Measurements from ENCODE around the gene RFX1. TPM values are rescaled to one million over a fixed set of nuclear protein-coding genes. Genes with fewer than 3 reads are reported as not detected.

RFX1 gene
- total RNA-seq, 2 experiments from 2014 or later, result 13.8 to 14.0 TPM

DNA sequence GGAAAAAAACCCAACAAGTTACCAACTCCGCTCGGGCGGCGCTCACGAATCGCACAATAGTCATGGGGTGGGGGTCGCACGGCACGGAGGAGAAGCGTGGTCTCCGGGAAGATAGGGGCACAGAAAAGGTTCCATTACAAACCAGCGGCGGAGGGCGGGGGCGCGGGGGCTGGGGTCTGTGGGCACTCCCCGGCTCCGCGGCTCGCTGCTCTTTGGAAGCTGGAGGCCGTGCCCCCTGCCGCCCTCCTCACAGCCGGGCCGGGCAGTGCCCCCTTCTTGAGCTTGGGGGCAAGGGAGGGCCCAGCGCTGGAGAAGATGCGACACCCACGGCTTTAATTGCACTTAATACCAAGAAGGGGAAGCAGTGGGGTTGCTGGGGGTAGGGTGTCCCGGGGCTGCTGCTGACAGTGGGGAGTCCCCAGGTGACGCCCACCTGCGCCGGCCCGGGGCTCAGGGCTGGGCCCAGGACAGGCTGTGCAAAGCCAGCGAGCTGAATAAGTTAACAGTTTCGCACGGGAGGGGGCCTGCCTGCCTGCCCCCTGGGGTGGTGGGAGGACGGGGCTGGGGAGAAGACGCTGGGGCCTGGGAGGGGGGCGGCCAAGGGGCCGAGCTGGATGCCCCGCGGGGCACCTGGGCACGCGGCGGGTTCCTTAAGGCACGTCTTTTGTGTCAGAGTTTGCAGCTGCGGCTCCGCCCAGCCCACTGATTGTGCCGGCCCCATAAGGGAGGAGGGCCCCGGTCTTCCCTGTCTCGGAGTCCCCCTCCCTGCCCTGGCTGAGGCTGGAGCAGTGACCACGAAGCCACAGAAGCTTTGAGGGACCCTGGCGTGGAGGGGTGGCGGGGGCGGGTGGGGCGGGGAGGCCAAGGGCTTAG, 44.1 kb downstream of the RFX1 start:
- peaks cover 3% of the 10 kb centered on the region for H3K4me1 Mint-ChIP-seq (ENCODE audit: low read depth)
- no peak overlapping the region for H3K4me3 Mint-ChIP-seq
- peaks cover 9% of the 10 kb centered on the region for H3K36me3 Mint-ChIP-seq (ENCODE audit: low read depth)
- no peak for DNase-seq
- CTCF ChIA-PET, result no interaction called here
- H3K27ac Mint-ChIP-seq, result no peak overlapping the region
- intact Hi-C loops (cut with micrococcal nuclease), result no loop called here
- H3K27me3 Mint-ChIP-seq (ENCODE audit: low read depth), result no peaks in the 10 kb centered on the region
- no peaks in the 10 kb centered on the region for H3K9me3 Mint-ChIP-seq

DNA sequence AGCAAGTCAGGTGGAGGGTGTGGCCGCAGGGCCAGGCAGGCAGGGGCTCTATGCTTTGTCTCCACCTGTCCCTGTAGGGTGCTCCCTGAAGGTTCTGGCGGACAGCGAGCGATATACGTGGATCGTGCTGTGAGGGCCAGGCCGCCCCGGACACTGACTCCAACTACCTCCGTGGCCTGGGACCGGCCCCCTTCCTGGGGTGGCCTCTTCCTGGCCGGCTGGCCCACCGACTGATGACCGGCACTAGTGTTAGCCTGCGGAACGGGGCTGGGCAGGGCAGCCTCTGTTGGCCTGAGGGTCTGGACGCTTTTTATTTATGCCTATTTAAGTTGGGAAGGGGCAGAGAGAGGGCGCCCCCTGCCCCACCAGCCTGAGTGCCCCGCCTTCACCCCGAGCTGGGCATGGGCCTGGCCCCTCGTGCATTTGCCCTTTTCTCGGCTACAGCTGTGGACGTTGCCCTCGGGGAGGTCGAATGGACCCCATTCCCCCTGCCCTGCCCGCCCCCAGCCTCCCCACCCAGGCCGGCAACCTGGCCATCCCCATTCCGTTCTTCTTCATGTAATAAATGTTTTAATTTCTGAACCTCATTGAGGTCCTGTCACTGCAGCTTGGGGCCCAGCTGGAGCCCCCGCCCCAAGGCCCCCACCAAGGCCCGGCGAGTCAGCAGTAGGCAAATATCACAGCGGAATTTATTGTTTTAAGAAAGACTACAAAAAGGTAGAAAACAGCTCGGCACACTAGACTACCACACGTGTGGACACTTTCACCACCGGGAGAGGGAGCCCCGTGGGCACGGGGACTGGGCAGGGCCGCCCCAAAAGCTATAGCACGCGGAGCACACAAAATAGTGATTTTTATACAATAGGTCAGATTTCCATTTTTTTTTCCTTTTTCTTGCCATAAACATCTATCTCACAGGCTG, 45.0 kb downstream of the RFX1 start:
- CTCF ChIA-PET, result no interaction called here
- Mint-ChIP-seq H3K4me1 (ENCODE audit: low read depth) (peaks cover 3% of the 10 kb centered on the region), H3K9me3 (no peaks in the 10 kb centered on the region), H3K27ac (peak overlapping the region; percentile 70), H3K27me3 (ENCODE audit: low read depth) (no peaks in the 10 kb centered on the region), H3K4me3 (no peak overlapping the region), H3K36me3 (ENCODE audit: low read depth) (peaks cover 17% of the 10 kb centered on the region)
- no peak for DNase-seq
- intact Hi-C loops (cut with micrococcal nuclease), result no loop called here

DNA sequence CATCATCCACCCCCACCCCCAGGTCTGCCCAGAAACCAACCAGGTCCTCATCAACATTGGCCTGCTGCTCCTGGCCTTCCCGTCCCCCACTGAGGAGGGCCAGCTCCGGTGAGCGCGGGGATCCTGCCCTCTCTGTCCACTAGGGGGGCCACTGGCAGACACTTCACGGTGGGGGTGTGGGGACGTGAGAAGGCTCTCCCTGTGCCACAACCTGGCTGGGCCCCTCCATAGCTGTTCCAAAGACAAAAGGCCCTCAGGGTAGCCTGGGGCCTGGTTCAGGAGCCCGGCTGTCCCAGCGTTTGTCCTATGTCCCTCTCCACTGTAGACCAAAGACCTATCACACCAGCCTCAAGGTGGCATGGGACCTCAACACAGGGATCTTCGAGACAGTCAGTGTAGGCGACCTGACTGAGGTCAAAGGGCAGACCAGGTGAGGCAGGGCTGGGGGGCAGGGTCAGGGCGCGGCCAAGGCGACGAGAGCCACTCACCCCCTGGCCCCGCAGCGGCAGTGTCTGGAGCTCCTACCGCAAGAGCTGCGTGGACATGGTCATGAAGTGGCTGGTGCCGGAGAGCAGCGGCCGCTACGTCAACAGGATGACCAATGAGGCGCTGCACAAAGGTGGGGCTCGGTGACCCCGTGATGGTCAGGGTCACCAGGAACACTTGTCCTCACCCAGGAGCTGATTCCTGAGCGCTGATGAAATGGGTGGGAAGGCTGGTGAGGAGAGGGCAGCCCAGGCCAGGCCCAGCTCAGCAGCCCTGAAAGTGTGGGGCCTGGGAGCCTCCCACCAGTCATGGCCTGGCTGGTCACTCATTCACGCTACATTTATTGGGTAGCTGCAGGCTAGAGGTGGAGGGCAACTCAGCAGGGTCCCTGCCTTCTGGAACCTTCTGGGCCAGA, 45.9 kb downstream of the RFX1 start:
- H3K9me3 Mint-ChIP-seq, result no peaks in the 10 kb centered on the region
- CTCF ChIA-PET, result interaction anchor here (0.5 kb wide), 1 partner anchor 69 kb away, joined by 5 read pairs; no protein-coding TSS in a partner anchor
- H3K4me3 Mint-ChIP-seq, result no peak overlapping the region
- DNase-seq, result no peak
- H3K4me1 Mint-ChIP-seq (ENCODE audit: low read depth), result peaks cover 3% of the 10 kb centered on the region
- intact Hi-C loops (cut with micrococcal nuclease), result no loop called here
- H3K27ac Mint-ChIP-seq, result peak overlapping the region; percentile 70
- peaks cover 21% of the 10 kb centered on the region for H3K36me3 Mint-ChIP-seq (ENCODE audit: low read depth)
- H3K27me3 Mint-ChIP-seq (ENCODE audit: low read depth), result no peaks in the 10 kb centered on the region

DNA sequence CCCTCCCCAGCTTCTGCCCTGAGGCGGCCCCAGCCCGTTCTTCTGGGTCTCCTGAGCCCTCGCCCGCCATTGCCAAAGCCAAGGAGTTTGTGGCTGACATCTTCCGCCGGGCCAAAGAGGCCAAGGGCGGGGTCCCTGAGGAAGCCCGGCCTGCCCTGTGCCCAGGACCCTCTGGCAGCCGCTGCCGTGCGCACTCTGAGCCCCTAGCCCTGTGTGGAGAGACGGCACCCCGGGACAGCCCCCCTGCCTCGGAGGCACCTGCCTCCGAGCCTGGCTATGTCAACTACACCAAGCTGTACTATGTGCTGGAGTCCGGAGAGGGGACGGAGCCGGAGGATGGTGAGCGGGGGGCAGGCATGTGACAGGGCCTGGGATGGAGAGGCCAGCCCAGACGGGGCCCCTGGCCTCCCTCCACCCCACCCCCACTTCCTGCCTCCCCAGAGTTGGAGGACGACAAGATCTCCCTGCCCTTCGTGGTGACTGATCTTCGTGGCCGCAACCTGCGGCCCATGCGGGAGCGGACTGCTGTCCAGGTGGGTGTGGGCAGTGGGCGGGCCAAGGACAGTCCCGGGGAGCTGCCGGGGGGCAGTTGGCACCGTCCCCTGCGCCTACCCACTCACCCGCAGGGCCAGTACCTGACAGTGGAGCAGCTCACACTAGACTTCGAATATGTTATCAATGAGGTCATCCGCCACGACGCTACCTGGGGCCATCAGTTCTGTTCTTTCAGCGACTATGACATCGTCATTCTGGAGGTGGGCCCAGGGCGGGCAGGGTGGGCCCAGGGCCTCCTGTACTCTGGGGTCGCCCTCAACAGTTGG, 46.8 kb downstream of the RFX1 start:
- Mint-ChIP-seq H3K36me3 (ENCODE audit: low read depth) (peaks cover 21% of the 10 kb centered on the region), H3K4me3 (no peak overlapping the region), H3K9me3 (no peaks in the 10 kb centered on the region), H3K27ac (no peak overlapping the region), H3K27me3 (ENCODE audit: low read depth) (no peaks in the 10 kb centered on the region), H3K4me1 (ENCODE audit: low read depth) (peaks cover 6% of the 10 kb centered on the region)
- DNase-seq, result no peak
- intact Hi-C loops (cut with micrococcal nuclease), result no loop called here
- CTCF ChIA-PET, result interaction anchor here (0.5 kb wide), 1 partner anchor 70 kb away, joined by 5 read pairs; no protein-coding TSS in a partner anchor

DNA sequence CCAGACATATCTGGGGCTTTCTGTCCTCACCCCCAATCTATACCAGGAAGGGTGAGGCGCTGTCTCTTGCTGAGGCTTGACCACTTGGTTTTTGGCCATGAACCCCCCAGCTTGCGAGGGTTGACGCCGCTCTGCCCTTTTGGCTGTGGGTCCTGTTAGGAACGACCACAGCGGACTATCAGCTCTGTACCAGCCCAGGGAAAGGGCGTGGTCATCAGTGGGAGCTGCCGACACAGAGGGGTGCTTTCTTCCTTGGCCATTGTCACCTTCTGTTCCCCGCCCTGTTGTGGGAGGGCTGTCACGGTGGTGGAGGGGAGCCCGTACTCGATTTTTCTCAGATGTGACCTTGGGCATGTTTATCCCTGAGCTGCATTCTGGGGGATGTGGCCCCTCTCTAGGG, 48.1 kb downstream of the RFX1 start:
- intact Hi-C loops (cut with micrococcal nuclease), result no loop called here
- H3K9me3 Mint-ChIP-seq, result no peaks in the 10 kb centered on the region
- peaks cover 17% of the 10 kb centered on the region for H3K4me1 Mint-ChIP-seq (ENCODE audit: low read depth)
- no peak overlapping the region for H3K27ac Mint-ChIP-seq
- no peak for DNase-seq
- no peak overlapping the region for H3K4me3 Mint-ChIP-seq
- no peaks in the 10 kb centered on the region for H3K27me3 Mint-ChIP-seq (ENCODE audit: low read depth)
- CTCF ChIA-PET, result interaction anchor here (0.7 kb wide), 1 partner anchor 84 kb away, joined by 4 read pairs; no protein-coding TSS in a partner anchor
- peaks cover 21% of the 10 kb centered on the region for H3K36me3 Mint-ChIP-seq (ENCODE audit: low read depth)

DNA sequence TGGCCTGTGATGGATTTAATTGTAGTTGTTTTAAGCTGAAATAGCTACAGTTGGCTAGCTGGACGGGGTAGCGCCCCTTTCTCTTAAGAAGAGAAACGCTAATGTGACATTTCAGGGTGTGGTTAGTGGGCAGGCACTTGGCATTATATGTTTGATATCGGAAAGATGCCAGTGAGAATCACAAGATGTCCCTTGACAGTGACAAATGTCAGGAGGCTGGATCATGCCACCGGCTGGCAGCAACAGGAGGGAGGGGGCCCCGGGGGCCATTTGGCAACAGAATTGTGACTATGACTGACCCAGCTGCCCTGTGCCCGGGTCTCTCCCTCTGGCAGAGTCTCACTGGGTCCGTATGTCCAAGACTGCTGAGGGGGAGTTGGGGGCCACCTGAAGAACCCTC, 49.1 kb downstream of the RFX1 start:
- Mint-ChIP-seq H3K36me3 (ENCODE audit: low read depth) (peaks cover 21% of the 10 kb centered on the region), H3K4me3 (no peak overlapping the region), H3K27me3 (ENCODE audit: low read depth) (no peaks in the 10 kb centered on the region), H3K4me1 (ENCODE audit: low read depth) (peaks cover 18% of the 10 kb centered on the region), H3K9me3 (no peaks in the 10 kb centered on the region), H3K27ac (no peak overlapping the region)
- CTCF ChIA-PET, result interaction anchor here (1.1 to 1.2 kb wide), 2 partner anchors 70 to 102 kb away, joined by 4 to 6 read pairs; no protein-coding TSS in a partner anchor
- intact Hi-C loops (cut with micrococcal nuclease), result no loop called here
- no peak for DNase-seq

DNA sequence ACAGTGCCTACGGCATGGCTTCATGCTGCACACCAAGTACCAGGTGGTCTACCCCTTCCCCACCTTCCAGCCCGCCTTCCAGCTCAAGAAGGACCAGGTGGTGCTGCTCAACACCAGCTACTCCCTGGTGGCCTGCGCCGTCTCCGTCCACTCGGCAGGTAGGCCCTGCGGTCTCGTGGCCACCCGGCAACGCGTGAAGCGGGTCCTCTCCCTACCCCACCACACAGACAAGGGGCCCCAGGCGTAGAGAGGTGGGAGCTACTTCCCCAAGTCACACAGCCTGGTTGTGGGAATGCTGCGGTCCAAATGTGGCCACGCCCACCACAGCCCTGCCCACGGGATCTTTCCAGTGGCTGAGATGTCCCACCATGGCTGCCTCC, 49.8 kb downstream of the RFX1 start:
- CTCF ChIA-PET, result interaction anchor here (1.1 to 2.6 kb wide), 3 partner anchors 29 to 103 kb away, joined by 4 to 6 read pairs (median 5); no protein-coding TSS in a partner anchor
- Mint-ChIP-seq H3K4me3 (no peak overlapping the region), H3K27ac (no peak overlapping the region), H3K9me3 (no peaks in the 10 kb centered on the region), H3K27me3 (ENCODE audit: low read depth) (no peaks in the 10 kb centered on the region), H3K36me3 (ENCODE audit: low read depth) (peaks cover 17% of the 10 kb centered on the region), H3K4me1 (ENCODE audit: low read depth) (peaks cover 20% of the 10 kb centered on the region)
- intact Hi-C loops (cut with micrococcal nuclease), result no loop called here
- DNase-seq, result no peak

DNA sequence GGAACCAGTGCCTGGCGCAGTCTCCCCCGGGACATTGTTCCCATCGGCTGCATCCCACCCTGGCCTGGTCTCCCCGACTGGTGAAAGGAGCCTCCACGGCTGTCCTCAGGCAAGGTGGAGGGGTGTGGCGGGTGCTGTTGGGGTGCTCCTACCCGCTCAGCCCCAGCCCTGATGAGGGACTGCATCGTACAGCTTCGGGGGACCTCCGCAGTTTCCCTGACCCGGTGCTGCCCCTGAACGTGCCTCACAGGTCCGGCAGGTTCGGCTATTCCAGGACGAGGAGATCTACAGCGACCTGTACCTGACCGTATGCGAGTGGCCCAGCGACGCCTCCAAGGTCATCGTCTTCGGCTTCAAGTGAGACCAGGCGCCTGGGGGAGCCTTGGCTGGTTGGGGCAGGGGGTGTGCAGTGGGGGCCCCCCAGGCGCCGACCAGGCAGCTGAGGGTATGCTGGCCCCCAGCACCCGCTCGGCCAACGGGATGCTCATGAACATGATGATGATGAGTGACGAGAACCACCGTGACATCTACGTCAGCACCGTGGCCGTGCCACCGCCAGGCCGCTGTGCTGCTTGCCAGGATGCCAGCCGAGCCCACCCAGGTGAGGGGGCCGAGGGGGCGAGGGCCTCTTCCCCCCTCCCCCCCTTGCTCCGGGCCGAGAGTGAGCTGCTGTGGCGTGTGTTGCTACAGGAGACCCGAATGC, 50.3 kb downstream of the RFX1 start:
- Mint-ChIP-seq H3K27me3 (ENCODE audit: low read depth) (no peaks in the 10 kb centered on the region), H3K4me1 (ENCODE audit: low read depth) (peaks cover 20% of the 10 kb centered on the region), H3K27ac (no peak overlapping the region), H3K4me3 (no peak overlapping the region), H3K36me3 (ENCODE audit: low read depth) (peaks cover 16% of the 10 kb centered on the region), H3K9me3 (no peaks in the 10 kb centered on the region)
- intact Hi-C loops (cut with micrococcal nuclease), result no loop called here
- no peak for DNase-seq
- CTCF ChIA-PET, result interaction anchor here (1.2 to 2.6 kb wide), 2 partner anchors 29 to 69 kb away, joined by 5 to 6 read pairs; no protein-coding TSS in a partner anchor

DNA sequence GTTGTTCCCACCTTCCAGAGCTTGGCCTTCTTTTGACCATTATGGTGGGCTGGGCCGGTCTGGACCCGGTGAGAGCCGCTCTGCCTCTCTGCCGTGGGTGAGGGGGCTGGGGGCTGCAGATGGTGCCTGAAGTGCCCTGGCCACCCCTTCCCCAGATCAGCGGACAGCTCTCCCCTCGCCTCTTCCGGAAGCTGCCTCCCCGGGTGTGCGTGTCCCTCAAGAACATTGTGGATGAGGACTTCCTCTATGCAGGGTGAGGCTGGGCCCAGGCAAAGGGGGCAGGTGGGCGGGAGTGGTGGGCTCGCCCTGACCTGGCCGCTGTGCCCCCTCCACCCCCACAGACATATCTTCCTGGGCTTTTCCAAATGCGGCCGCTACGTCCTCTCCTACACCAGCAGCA, 51.9 kb downstream of the RFX1 start:
- CTCF ChIA-PET, result interaction anchor here (0.5 to 2.6 kb wide), 3 partner anchors 31 to 120 kb away, joined by 3 to 5 read pairs (median 3); no protein-coding TSS in a partner anchor
- Mint-ChIP-seq H3K27me3 (ENCODE audit: low read depth) (no peaks in the 10 kb centered on the region), H3K9me3 (no peaks in the 10 kb centered on the region), H3K27ac (no peak overlapping the region), H3K4me1 (ENCODE audit: low read depth) (peaks cover 20% of the 10 kb centered on the region), H3K4me3 (peak overlapping the region; percentile 38), H3K36me3 (ENCODE audit: low read depth) (peaks cover 13% of the 10 kb centered on the region)
- intact Hi-C loops (cut with micrococcal nuclease), result loop anchor here (5.0 kb wide), 2 partner anchors 93 to 118 kb away; partner anchors contain the start of gene MISP3
- no peak for DNase-seq

DNA sequence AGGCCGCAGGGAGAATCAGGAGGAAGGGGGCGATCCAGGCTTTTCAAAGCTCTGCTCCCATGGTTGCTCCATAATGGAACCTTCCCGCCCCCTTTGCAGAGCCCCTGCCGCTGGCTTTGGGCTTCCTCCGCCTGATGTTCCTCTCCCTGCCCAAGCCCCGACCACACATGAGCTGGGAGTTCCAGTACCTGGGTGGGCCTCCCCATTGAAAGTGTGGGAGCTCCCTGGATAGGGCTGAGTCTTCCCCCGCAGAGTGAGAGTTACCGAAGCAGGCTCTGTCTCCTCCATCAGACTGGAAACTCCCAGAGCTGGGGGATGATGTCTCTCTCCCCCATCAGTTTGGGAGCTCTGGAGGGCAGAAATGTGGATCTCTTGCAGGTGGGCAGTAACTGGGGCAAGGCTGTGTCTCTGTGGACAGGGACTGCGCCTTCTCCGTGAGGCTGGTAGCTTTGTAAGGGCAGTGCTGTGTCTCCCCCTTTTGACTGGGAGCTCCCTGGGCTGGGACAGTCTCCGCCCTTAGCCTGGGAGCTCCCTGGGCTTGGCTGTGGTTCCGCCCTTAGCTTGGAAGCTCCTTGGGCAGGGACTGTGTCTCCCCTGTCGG, 53.1 kb downstream of the RFX1 start:
- peaks cover 13% of the 10 kb centered on the region for H3K36me3 Mint-ChIP-seq (ENCODE audit: low read depth)
- H3K9me3 Mint-ChIP-seq, result no peaks in the 10 kb centered on the region
- peak overlapping the region; percentile 79 for H3K27ac Mint-ChIP-seq
- intact Hi-C loops (cut with micrococcal nuclease), result loop anchor here (1.0 to 5.0 kb wide), 10 partner anchors 33 to 222 kb away; partner anchors contain the start of genes BRME1, CC2D1A, MISP3 and RFX1
- peak overlapping the region; percentile 96 for H3K4me3 Mint-ChIP-seq
- DNase-seq, result peak; percentile 31
- CTCF ChIA-PET, result interaction anchor here (0.8 to 2.0 kb wide), 6 partner anchors 28 to 121 kb away, joined by 3 to 7 read pairs (median 4); partner anchors contain the start of gene IL27RA
- H3K4me1 Mint-ChIP-seq (ENCODE audit: low read depth), result peaks cover 17% of the 10 kb centered on the region
- no peaks in the 10 kb centered on the region for H3K27me3 Mint-ChIP-seq (ENCODE audit: low read depth)

Data from activated naive CD4-positive, alpha-beta T cell treated with anti-CD3 and anti-CD28 coated beads for 36 hours (primary cell).